GM23338 (cell line): ENCODE results near the gene C17orf107. TPM values are rescaled to one million over a fixed set of nuclear protein-coding genes. Genes with fewer than 3 reads are reported as not detected.

Experiments used
- ATAC-seq: fragments of 200-7000 bp; cut with Tn5 transposase; 3 replicates; pipeline ENCODE4 v1.9.1; 2020
- DNase-seq: peaks from one replicate; pipeline ENCODE4 v3.0.0-alpha.2; 2015; ENCODE audit warnings: low spot score
- H2AFZ ChIP-seq: fragments of 200-600 bp; sonication (generic); 2 replicates; pipeline ENCODE4 v1.8.0; 2016; ENCODE audit warnings: antibody characterized with exemption, mild to moderate bottlenecking, moderate library complexity
- H3F3A ChIP-seq: fragments of 200-600 bp; sonication (generic); replicated peaks from 2 replicates; pipeline ENCODE4 v1.8.0; 2017; ENCODE audit warnings: antibody characterized with exemption, mixed run types, low read depth
- H3K27ac ChIP-seq: fragments of 200-600 bp; sonication (generic); 2 replicates; pipeline ENCODE4 v1.6.1; 2016; ENCODE audit warnings: low read depth
- H3K27me3 ChIP-seq: fragments of 200-600 bp; sonication (generic); 2 replicates; pipeline ENCODE4 v1.8.0; 2016; ENCODE audit warnings: mild to moderate bottlenecking, mixed run types, moderate library complexity; ENCODE audit not compliant: insufficient read depth
- H3K36me3 ChIP-seq: fragments of 200-600 bp; sonication (generic); 2 replicates; pipeline ENCODE4 v1.8.0; 2016; ENCODE audit warnings: mild to moderate bottlenecking; ENCODE audit not compliant: insufficient read depth
- H3K4me1 ChIP-seq: fragments of 200-600 bp; sonication (generic); 2 replicates; pipeline ENCODE4 v1.8.0; 2016; ENCODE audit warnings: mild to moderate bottlenecking, moderate library complexity; ENCODE audit not compliant: insufficient read depth
- H3K4me2 ChIP-seq: fragments of 200-600 bp; sonication (generic); 2 replicates; pipeline ENCODE4 v1.7.1; 2017; ENCODE audit warnings: mixed run types
- H3K4me3 ChIP-seq: fragments of 200-600 bp; sonication (generic); 2 replicates; pipeline ENCODE4 v1.6.1; 2016; ENCODE audit warnings: mixed run types
- H3K79me2 ChIP-seq: fragments of 200-600 bp; sonication (generic); replicated peaks from 2 replicates; pipeline ENCODE4 v1.8.0; 2017; ENCODE audit warnings: mild to moderate bottlenecking; ENCODE audit not compliant: insufficient read depth
- H3K9me2 ChIP-seq: fragments of 200-600 bp; sonication (generic); 2 replicates; pipeline ENCODE4 v1.8.0; 2017; ENCODE audit not compliant: insufficient read depth
- H4K20me1 ChIP-seq: fragments of 200-600 bp; sonication (generic); replicated peaks from 2 replicates; pipeline ENCODE4 v1.8.0; 2017; ENCODE audit warnings: mild to moderate bottlenecking; ENCODE audit not compliant: insufficient read depth
- H3K27ac Mint-ChIP-seq: 2 replicates; pipeline ENCODE4 v1.8.0; 2020; ENCODE audit warnings: inconsistent platforms, mild to moderate bottlenecking, moderate library complexity, mixed read lengths
- H3K27me3 Mint-ChIP-seq: 3 replicates; pipeline ENCODE4 v1.8.0; 2022; ENCODE audit warnings: low read depth, mild to moderate bottlenecking, moderate library complexity, mixed read lengths, inconsistent platforms; ENCODE audit not compliant: insufficient read depth, poor library complexity
- H3K36me3 Mint-ChIP-seq: 3 replicates; pipeline ENCODE4 v1.8.0; 2021; ENCODE audit warnings: low read depth, mild to moderate bottlenecking, inconsistent platforms, moderate library complexity, mixed read lengths
- H3K4me1 Mint-ChIP-seq: 3 replicates; pipeline ENCODE4 v1.8.0; 2020; ENCODE audit warnings: mild to moderate bottlenecking, inconsistent platforms, mixed read lengths
- H3K4me3 Mint-ChIP-seq: 3 replicates; pipeline ENCODE4 v1.8.0; 2021; ENCODE audit warnings: moderate library complexity, mild to moderate bottlenecking, inconsistent platforms, mixed read lengths
- H3K9me3 Mint-ChIP-seq: 3 replicates; pipeline ENCODE4 v1.8.0; 2020; ENCODE audit warnings: moderate library complexity, mild to moderate bottlenecking, inconsistent platforms, mixed read lengths
- EZH2 ChIP-seq: fragments of 200-600 bp; sonication (generic); IDR thresholded peaks from one replicate; pipeline ENCODE4 v1.8.0; 2017; ENCODE audit warnings: antibody characterized with exemption, mild to moderate bottlenecking, low read depth; ENCODE audit not compliant: unreplicated experiment
- NANOG ChIP-seq: IDR thresholded peaks from 2 replicates; pipeline ENCODE4 v1.6.1; 2016; ENCODE audit warnings: antibody characterized with exemption, borderline replicate concordance
- ZNF114 ChIP-seq: fragments of 250-450 bp; sonication (Bioruptor Pico); IDR thresholded peaks from 2 replicates; pipeline ENCODE4 v1.5.0; 2020; ENCODE audit warnings: mild to moderate bottlenecking, moderate library complexity
- ZNF331 ChIP-seq: fragments of 250-450 bp; sonication (Bioruptor Pico); IDR thresholded peaks from 2 replicates; pipeline ENCODE4 v1.5.0; 2020; ENCODE audit warnings: low read depth, mild to moderate bottlenecking, moderate library complexity
- polyA plus RNA-seq: library from polyadenylated mRNA; unstranded; fragments of >200 nt; fragmentation: Nextera tagmentation; extraction: Ambion mirVana; gene quantifications from 2 replicates; pipeline ENCODE4 v1.2.1, GENCODE V29; 2016
- total RNA-seq: library from RNA; depleted of rRNA; stranded (reverse); fragments of >200 nt; shearing (Covaris generic); gene quantifications from 2 replicates; pipeline ENCODE4 v1.2.3, GENCODE V29; 2014
- TF ChIP-seq, protein P1 (sequence below): fragments of 250-450 bp; sonication (Bioruptor Pico); IDR thresholded peaks from 2 replicates; pipeline ENCODE4 v1.5.0; 2020; ENCODE audit warnings: mild to moderate bottlenecking, moderate library complexity
- TF ChIP-seq, protein P2 (sequence below): IDR thresholded peaks from one replicate; pipeline ENCODE4 v1.6.1; 2018; ENCODE audit warnings: antibody characterized with exemption; ENCODE audit not compliant: unreplicated experiment
- TF ChIP-seq, protein P3 (sequence below), 2 experiments: fragments of 200-600 bp in 1 of 2; sonication (generic) in 1 of 2; conservative IDR thresholded peaks; 2 replicates each; pipeline versions ENCODE4 v1.5.1 to v1.6.1; 2016 to 2017; ENCODE audit warnings: antibody characterized with exemption in 2 of 2, low read depth in 2 of 2, mild to moderate bottlenecking in 2 of 2, moderate library complexity in 1 of 2

The C17orf107 gene
- total and polyA plus RNA-seq, 2 experiments from 2014 or later: 1.9 to 5.9 TPM

DNA sequence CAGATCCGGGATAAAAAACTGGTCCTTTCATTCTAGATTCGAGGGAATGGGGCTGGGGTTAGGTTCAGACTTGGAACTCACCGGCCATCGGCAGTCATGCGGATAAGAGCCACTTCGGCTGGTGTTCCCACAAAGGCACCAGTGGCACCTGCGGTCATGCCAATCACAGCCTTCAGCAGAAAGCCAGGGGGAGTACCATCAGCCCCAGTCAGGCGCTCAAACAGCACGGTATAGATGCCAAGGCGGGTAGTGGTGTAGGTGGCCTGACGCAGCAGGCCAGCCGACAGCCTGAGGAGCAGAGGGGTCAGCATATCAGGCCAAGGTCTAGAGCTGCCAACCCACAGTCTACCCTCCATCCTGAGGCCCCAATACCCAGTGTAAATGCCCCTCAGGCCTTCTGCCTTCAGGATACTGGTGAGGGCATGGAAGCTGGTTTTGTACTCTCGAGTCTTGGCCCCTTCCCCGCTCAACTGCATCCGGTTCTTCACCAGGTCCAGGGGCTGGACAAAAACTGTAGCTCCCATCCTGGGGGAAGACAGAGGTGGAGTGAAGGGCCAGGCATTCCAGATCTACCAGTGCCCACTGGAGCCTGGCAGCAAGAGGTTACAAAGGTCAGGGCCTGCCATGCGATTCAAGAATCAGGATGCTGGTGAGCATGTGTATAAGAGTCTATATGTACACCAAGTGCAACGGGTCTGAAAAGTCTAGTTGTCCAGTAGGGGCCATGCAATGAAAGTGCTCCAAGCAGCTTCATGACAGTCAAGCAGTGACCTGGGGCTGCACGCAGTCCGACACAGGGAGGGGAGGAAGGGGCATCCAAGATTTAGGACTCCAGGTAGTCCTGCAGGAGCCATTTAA, 39.6 kb downstream of the C17orf107 start:
- DNase-seq: no peak
- no peak; the same call in 1 of the 3 replicates for ATAC-seq
- Histone ChIP-seq H3K27me3 (no peaks in the 10 kb centered on the region), H2AFZ (0 out of 2 replicates have a peak overlapping the region, but pooled peaks have one; percentile 26), H3K36me3 (peaks cover 5% of the 10 kb centered on the region; the same call in 1 of the 2 replicates), H3F3A (peaks cover 35% of the 10 kb centered on the region), H3K4me3 (peak overlapping the region; percentile 78), H3K79me2 (peaks cover 34% of the 10 kb centered on the region), H3K4me1 (peaks cover 16% of the 10 kb centered on the region), H3K4me2 (peak overlapping the region; percentile 100), H3K9me2 (no peaks in the 10 kb centered on the region), H3K27ac (peak overlapping the region; percentile 84), H4K20me1 (peaks cover 18% of the 10 kb centered on the region; the same call in 1 of the 2 replicates)
- peak overlapping the region; percentile 92 for H3K4me3 Mint-ChIP-seq
- peaks cover 32% of the 10 kb centered on the region for H3K4me1 Mint-ChIP-seq
- no peak for TF ChIP-seq ZNF331 (CRISPR knock-in tag)
- TF ChIP-seq, protein P1, sequence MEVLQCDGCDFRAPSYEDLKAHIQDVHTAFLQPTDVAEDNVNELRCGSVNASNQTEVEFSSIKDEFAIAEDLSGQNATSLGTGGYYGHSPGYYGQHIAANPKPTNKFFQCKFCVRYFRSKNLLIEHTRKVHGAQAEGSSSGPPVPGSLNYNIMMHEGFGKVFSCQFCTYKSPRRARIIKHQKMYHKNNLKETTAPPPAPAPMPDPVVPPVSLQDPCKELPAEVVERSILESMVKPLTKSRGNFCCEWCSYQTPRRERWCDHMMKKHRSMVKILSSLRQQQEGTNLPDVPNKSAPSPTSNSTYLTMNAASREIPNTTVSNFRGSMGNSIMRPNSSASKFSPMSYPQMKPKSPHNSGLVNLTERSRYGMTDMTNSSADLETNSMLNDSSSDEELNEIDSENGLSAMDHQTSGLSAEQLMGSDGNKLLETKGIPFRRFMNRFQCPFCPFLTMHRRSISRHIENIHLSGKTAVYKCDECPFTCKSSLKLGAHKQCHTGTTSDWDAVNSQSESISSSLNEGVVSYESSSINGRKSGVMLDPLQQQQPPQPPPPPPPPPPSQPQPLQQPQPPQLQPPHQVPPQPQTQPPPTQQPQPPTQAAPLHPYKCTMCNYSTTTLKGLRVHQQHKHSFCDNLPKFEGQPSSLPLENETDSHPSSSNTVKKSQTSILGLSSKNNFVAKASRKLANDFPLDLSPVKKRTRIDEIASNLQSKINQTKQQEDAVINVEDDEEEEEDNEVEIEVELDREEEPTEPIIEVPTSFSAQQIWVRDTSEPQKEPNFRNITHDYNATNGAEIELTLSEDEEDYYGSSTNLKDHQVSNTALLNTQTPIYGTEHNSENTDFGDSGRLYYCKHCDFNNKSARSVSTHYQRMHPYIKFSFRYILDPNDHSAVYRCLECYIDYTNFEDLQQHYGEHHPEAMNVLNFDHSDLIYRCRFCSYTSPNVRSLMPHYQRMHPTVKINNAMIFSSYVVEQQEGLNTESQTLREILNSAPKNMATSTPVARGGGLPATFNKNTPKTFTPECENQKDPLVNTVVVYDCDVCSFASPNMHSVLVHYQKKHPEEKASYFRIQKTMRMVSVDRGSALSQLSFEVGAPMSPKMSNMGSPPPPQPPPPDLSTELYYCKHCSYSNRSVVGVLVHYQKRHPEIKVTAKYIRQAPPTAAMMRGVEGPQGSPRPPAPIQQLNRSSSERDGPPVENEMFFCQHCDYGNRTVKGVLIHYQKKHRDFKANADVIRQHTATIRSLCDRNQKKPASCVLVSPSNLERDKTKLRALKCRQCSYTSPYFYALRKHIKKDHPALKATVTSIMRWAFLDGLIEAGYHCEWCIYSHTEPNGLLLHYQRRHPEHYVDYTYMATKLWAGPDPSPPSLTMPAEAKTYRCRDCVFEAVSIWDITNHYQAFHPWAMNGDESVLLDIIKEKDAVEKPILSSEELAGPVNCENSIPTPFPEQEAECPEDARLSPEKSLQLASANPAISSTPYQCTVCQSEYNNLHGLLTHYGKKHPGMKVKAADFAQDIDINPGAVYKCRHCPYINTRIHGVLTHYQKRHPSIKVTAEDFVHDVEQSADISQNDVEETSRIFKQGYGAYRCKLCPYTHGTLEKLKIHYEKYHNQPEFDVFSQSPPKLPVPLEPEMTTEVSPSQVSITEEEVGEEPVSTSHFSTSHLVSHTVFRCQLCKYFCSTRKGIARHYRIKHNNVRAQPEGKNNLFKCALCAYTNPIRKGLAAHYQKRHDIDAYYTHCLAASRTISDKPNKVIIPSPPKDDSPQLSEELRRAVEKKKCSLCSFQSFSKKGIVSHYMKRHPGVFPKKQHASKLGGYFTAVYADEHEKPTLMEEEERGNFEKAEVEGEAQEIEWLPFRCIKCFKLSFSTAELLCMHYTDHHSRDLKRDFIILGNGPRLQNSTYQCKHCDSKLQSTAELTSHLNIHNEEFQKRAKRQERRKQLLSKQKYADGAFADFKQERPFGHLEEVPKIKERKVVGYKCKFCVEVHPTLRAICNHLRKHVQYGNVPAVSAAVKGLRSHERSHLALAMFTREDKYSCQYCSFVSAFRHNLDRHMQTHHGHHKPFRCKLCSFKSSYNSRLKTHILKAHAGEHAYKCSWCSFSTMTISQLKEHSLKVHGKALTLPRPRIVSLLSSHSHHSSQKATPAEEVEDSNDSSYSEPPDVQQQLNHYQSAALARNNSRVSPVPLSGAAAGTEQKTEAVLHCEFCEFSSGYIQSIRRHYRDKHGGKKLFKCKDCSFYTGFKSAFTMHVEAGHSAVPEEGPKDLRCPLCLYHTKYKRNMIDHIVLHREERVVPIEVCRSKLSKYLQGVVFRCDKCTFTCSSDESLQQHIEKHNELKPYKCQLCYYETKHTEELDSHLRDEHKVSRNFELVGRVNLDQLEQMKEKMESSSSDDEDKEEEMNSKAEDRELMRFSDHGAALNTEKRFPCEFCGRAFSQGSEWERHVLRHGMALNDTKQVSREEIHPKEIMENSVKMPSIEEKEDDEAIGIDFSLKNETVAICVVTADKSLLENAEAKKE (CRISPR knock-in tag): no peak
- no peak for TF ChIP-seq ZNF114 (CRISPR knock-in tag)
- TF ChIP-seq NANOG: no peak
- no peak for TF ChIP-seq EZH2
- TF ChIP-seq, protein P2, sequence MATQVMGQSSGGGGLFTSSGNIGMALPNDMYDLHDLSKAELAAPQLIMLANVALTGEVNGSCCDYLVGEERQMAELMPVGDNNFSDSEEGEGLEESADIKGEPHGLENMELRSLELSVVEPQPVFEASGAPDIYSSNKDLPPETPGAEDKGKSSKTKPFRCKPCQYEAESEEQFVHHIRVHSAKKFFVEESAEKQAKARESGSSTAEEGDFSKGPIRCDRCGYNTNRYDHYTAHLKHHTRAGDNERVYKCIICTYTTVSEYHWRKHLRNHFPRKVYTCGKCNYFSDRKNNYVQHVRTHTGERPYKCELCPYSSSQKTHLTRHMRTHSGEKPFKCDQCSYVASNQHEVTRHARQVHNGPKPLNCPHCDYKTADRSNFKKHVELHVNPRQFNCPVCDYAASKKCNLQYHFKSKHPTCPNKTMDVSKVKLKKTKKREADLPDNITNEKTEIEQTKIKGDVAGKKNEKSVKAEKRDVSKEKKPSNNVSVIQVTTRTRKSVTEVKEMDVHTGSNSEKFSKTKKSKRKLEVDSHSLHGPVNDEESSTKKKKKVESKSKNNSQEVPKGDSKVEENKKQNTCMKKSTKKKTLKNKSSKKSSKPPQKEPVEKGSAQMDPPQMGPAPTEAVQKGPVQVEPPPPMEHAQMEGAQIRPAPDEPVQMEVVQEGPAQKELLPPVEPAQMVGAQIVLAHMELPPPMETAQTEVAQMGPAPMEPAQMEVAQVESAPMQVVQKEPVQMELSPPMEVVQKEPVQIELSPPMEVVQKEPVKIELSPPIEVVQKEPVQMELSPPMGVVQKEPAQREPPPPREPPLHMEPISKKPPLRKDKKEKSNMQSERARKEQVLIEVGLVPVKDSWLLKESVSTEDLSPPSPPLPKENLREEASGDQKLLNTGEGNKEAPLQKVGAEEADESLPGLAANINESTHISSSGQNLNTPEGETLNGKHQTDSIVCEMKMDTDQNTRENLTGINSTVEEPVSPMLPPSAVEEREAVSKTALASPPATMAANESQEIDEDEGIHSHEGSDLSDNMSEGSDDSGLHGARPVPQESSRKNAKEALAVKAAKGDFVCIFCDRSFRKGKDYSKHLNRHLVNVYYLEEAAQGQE: no peak
- TF ChIP-seq, protein P3, sequence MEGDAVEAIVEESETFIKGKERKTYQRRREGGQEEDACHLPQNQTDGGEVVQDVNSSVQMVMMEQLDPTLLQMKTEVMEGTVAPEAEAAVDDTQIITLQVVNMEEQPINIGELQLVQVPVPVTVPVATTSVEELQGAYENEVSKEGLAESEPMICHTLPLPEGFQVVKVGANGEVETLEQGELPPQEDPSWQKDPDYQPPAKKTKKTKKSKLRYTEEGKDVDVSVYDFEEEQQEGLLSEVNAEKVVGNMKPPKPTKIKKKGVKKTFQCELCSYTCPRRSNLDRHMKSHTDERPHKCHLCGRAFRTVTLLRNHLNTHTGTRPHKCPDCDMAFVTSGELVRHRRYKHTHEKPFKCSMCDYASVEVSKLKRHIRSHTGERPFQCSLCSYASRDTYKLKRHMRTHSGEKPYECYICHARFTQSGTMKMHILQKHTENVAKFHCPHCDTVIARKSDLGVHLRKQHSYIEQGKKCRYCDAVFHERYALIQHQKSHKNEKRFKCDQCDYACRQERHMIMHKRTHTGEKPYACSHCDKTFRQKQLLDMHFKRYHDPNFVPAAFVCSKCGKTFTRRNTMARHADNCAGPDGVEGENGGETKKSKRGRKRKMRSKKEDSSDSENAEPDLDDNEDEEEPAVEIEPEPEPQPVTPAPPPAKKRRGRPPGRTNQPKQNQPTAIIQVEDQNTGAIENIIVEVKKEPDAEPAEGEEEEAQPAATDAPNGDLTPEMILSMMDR (conservative IDR thresholded peaks at IDR 0.05; ENCODE audit: low read depth in 2 of 2): no peak
- H3K36me3 Mint-ChIP-seq: peaks cover 69% of the 10 kb centered on the region
- peak overlapping the region; percentile 94 for H3K27ac Mint-ChIP-seq
- peaks cover 13% of the 10 kb centered on the region for H3K27me3 Mint-ChIP-seq
- no peaks in the 10 kb centered on the region for H3K9me3 Mint-ChIP-seq
